Measurements from ENCODE around the gene PDXK.

Gene PDXK

DNA sequence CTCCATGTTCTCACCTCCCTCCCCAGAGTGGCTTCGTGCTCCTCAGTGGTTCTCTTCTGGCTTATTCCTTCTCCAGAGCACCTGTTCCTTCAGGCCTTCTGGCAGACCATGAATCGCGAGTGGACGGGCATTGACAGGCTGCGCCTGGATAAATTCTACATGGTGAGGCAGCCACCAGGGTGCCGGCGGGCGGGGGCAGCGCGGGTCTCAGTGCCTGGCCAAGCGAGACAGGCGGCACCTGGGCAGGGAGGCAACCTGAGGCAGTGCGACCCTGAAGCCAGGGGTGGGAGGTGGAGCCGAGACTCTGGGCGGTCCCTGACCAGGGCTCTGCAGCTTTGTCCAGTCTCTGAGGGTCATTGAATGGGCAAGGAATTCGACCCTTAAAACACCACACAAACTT is 74.3 kb downstream of the PDXK start:
- Histone ChIP-seq H3K27ac (no peak overlapping the region), H3K27me3 (ENCODE audit: control insufficient read depth, insufficient read depth, low read length) (no peaks in the 10 kb centered on the region), H3K4me1 (no peaks in the 10 kb centered on the region), H3K9ac (no peak overlapping the region), H3K9me3 (ENCODE audit: control insufficient read depth, low read length) (no peaks in the 10 kb centered on the region), H3K36me3 (ENCODE audit: control insufficient read depth, insufficient read depth, low read length) (no peaks in the 10 kb centered on the region), H3K4me3 (ENCODE audit: low read depth, low read length) (no peak overlapping the region), H2AFZ (no peak overlapping the region), H3K79me2 (no peaks in the 10 kb centered on the region), H3K4me2 (ENCODE audit: low read length) (no peak overlapping the region)
- TF ChIP-seq, protein P1, sequence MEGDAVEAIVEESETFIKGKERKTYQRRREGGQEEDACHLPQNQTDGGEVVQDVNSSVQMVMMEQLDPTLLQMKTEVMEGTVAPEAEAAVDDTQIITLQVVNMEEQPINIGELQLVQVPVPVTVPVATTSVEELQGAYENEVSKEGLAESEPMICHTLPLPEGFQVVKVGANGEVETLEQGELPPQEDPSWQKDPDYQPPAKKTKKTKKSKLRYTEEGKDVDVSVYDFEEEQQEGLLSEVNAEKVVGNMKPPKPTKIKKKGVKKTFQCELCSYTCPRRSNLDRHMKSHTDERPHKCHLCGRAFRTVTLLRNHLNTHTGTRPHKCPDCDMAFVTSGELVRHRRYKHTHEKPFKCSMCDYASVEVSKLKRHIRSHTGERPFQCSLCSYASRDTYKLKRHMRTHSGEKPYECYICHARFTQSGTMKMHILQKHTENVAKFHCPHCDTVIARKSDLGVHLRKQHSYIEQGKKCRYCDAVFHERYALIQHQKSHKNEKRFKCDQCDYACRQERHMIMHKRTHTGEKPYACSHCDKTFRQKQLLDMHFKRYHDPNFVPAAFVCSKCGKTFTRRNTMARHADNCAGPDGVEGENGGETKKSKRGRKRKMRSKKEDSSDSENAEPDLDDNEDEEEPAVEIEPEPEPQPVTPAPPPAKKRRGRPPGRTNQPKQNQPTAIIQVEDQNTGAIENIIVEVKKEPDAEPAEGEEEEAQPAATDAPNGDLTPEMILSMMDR (IDR thresholded peaks at IDR 0.05): no peak

DNA sequence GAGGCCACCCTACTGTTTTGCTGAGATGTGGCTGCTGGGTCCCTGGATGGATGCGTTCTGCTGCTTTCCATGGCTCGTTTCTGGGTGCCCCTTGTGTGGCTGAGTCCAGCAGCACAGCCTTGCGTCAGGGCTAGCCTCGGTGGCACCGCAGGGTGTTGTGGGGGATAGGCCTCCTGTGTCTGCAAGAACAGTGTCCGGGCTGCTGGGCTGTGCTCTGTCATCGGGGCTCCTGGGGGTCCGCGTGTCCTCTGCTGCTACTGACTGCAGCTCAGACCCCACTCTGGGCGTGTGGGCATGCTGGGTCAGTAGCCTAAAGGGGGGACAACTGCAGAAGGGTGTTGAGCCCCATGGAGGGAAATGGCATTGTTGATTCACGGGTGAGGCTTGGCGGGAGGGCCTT is 75.4 kb downstream of the PDXK start:
- TF ChIP-seq, protein P1 (IDR thresholded peaks at IDR 0.05): no peak
- Histone ChIP-seq H3K4me3 (ENCODE audit: low read depth, low read length) (no peak overlapping the region), H3K9ac (no peak overlapping the region), H3K79me2 (no peaks in the 10 kb centered on the region), H3K27ac (no peak overlapping the region), H3K27me3 (ENCODE audit: control insufficient read depth, insufficient read depth, low read length) (no peaks in the 10 kb centered on the region), H3K9me3 (ENCODE audit: control insufficient read depth, low read length) (no peaks in the 10 kb centered on the region), H3K36me3 (ENCODE audit: control insufficient read depth, insufficient read depth, low read length) (no peaks in the 10 kb centered on the region), H3K4me1 (no peaks in the 10 kb centered on the region), H2AFZ (no peak overlapping the region), H3K4me2 (ENCODE audit: low read length) (no peak overlapping the region)

DNA sequence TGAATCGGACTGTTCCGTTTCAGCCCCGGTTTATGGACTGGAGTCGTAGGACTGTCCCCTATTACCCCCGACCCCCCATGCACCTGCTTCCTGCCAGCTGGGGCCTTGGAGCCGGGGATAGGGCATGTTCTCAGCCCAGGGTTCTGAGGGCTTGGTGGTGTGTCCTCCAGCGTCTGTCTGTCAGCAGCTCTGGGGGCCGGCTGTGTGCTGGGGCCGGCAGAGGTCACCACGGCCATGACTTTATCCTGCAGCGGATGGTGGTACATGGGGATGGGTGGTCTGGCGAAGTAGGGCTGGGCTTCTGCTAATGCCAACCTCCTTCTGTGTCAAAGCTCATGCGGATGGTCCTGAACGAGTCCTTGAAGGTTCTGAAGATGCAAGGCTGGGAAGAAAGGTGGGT is 75.9 kb downstream of the PDXK start:
- TF ChIP-seq, protein P1 (IDR thresholded peaks at IDR 0.05): no peak
- Histone ChIP-seq H3K4me2 (ENCODE audit: low read length) (no peak overlapping the region), H3K27ac (no peak overlapping the region), H3K4me3 (ENCODE audit: low read depth, low read length) (no peak overlapping the region), H3K4me1 (no peaks in the 10 kb centered on the region), H3K9me3 (ENCODE audit: control insufficient read depth, low read length) (no peaks in the 10 kb centered on the region), H3K79me2 (no peaks in the 10 kb centered on the region), H3K9ac (no peak overlapping the region), H3K27me3 (ENCODE audit: control insufficient read depth, insufficient read depth, low read length) (no peaks in the 10 kb centered on the region), H2AFZ (no peak overlapping the region), H3K36me3 (ENCODE audit: control insufficient read depth, insufficient read depth, low read length) (no peaks in the 10 kb centered on the region)

DNA sequence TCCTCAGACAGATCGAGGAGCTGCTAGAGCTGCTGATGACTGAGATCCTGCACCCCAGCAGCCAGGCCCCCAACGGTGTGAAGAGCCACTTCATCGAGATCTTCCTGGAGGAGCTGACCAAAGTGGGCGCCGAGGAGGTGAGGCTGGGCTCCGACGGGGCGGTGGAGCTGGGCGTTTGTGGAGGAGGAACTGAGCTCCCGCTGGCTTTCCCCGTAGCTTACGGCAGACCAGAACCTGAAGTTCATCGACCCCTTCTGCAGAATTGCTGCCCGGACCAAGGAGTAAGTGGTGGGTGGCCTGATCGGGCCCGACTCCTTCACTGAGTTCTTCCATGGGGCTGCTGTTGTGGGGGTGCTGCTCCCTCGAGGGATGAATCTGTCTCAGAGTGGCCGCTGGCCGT is 78.5 kb downstream of the PDXK start:
- H3K4me3 ChIP-seq (ENCODE audit: low read depth, low read length): no peak overlapping the region
- H3K9ac ChIP-seq: no peak overlapping the region
- H3K79me2 ChIP-seq: no peaks in the 10 kb centered on the region
- no peaks in the 10 kb centered on the region for H3K4me1 ChIP-seq
- no peaks in the 10 kb centered on the region for H3K36me3 ChIP-seq (ENCODE audit: control insufficient read depth, insufficient read depth, low read length)
- H3K4me2 ChIP-seq (ENCODE audit: low read length): no peak overlapping the region
- no peak overlapping the region for H2AFZ ChIP-seq
- no peaks in the 10 kb centered on the region for H3K27me3 ChIP-seq (ENCODE audit: control insufficient read depth, insufficient read depth, low read length)
- no peaks in the 10 kb centered on the region for H3K9me3 ChIP-seq (ENCODE audit: control insufficient read depth, low read length)
- TF ChIP-seq, protein P1 (IDR thresholded peaks at IDR 0.05): no peak
- H3K27ac ChIP-seq: no peak overlapping the region

DNA sequence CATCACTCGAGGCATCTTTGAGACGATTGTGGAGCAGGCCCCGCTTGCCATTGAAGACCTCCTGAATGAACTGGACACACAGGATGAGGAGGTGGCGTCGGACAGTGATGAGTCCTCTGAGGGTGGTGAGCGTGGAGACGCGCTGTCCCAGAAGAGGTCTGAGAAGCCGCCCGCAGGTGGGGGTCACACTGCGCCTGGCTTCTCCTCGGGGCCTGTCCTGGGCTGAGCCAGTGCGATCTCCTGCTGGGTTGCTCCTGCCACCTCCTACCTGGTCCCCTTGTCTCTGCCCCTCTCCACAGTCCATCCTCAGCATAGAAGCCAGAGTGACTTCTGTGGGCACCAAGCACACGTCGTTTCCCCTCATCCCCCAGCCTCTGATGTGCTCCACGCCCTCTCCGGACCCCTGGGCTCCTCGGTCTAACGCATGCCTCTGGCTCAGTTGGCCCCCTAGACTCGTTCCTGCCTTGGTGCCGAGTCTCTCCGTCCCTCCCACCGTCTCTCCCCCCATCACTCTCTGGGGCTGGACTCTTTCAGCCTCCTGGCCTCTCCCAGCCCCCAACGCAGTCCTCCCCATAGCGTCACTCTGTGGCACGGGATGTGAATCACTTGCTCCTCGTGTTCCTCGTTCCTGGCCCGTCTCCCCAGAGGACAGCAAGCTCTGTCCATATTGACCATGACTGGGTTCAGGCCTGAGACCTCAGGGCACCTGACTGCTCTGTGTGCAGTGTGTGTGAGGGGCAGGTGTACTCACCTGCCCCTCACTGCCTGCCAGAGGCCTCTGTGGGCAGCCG is 79.2 kb downstream of the PDXK start:
- Histone ChIP-seq H3K4me2 (ENCODE audit: low read length) (no peak overlapping the region), H3K36me3 (ENCODE audit: control insufficient read depth, insufficient read depth, low read length) (no peaks in the 10 kb centered on the region)
- TF ChIP-seq, protein P1 (IDR thresholded peaks at IDR 0.05): no peak

More for the DNA sequence above, 79.2 kb downstream of the PDXK start:
- H3K27ac ChIP-seq: no peak overlapping the region
- no peaks in the 10 kb centered on the region for H3K79me2 ChIP-seq
- H3K4me1 ChIP-seq: no peaks in the 10 kb centered on the region
- H3K9ac ChIP-seq: no peak overlapping the region
- H2AFZ ChIP-seq: no peak overlapping the region
- H3K9me3 ChIP-seq (ENCODE audit: control insufficient read depth, low read length): no peaks in the 10 kb centered on the region
- H3K4me3 ChIP-seq (ENCODE audit: low read depth, low read length): no peak overlapping the region
- H3K27me3 ChIP-seq (ENCODE audit: control insufficient read depth, insufficient read depth, low read length): no peaks in the 10 kb centered on the region

Data from parathyroid adenoma (tissue), 2 donors.